HG03108 (cell line): Measurements from ENCODE around the gene CFL2.
"Not testable (repeated sequence)": the region's sequence is repeated elsewhere in the genome, so short reads cannot be mapped to it uniquely, and the experiment has no call there.

Source experiments
- ATAC-seq: cut with Tn5 transposase; IDR thresholded peaks from one replicate; pipeline ENCODE4 v1.9.1; 2021; ENCODE audit warnings: moderate library complexity; ENCODE audit not compliant: unreplicated experiment

The CFL2 gene

GRCh38 chr14:34711796-34712712 lies 2.3 kb downstream of the CFL2 start:
- ATAC-seq = no peak

DNA sequence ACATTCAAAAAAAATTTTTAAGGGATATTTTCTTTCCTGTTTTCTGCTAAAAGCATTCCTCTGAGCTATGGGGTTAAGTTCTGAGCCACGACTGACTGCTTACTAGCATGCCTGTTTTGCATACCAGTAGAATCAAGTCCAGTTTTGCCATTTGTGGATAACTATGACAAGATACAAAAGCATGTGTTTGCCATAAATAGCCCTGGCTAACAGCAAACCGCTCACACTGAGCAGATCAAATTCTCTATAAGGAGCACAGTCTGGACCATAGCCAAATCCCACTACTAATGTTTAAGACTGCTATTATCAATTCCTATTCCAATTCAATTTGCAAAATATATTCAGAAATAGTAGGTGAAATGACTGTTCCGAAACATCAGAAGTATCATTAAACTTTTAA lies 3.2 kb downstream of the CFL2 start:
- ATAC-seq = no peak

GRCh38 chr14:34710744-34711143 lies 3.6 kb downstream of the CFL2 start:
- ATAC-seq = no peak

DNA sequence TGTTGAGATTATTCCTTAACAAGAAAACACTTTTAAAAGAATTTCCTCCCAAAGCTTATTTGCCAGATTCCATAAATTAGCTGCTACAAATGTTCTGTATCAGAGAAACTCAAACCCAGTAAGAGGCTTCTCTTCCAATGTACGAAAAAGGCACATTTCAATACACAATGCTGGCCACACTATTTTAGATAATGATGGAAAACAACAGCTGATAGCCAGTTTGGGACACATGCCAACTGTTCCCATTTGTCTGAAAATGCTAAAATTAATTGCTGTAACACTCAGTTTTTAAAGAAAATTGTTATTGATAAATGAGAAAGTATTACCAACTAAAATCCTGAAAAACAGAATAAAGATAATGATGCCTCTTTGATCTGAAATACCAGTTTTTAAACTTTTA lies 4.4 kb downstream of the CFL2 start:
- ATAC-seq = no peak

GRCh38 chr14:34707722-34708121 lies 6.7 kb downstream of the CFL2 start:
- no peak for ATAC-seq

DNA sequence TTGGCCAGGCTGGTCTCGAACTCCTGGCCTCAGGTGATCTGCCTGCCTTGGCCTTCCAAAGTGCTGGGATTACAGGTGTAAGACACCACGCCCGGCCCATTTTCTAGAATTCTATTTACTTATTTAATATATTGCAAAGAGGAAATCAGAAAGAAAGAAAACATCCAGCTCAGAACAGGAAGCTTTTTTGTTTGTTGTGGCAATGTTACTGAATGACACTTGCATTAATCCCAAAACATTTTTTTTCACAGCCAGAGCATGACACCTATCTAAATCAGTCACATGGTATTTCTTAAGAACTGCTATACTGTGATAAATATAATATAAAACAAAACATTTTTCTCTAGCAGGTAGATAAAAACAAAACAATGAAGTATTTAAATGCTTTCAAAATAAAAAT lies 12.6 kb downstream of the CFL2 start:
- ATAC-seq = no peak

DNA sequence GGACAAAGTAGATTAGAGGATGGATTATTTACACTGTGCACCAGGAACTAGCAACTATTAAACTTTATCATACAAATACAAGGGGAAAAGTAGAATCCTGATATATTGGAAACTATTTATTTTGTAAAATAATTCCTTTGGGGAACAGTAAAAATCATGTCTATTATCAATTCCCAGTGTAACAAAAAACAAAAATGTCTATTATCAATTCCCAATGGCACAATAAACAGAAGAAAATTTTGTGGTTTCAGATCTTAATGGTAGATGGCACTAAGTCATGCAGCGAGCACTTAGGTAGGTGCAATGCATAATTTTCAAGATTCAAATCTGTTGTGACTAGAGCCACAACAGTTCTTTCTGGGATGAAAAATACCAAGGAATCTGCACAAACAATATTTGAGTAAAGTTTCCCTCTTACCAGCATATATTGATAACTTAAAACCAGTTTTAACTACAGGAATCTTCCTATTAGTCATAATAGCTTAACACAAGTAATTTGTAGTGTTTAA lies 13.7 kb downstream of the CFL2 start:
- ATAC-seq = no peak

DNA sequence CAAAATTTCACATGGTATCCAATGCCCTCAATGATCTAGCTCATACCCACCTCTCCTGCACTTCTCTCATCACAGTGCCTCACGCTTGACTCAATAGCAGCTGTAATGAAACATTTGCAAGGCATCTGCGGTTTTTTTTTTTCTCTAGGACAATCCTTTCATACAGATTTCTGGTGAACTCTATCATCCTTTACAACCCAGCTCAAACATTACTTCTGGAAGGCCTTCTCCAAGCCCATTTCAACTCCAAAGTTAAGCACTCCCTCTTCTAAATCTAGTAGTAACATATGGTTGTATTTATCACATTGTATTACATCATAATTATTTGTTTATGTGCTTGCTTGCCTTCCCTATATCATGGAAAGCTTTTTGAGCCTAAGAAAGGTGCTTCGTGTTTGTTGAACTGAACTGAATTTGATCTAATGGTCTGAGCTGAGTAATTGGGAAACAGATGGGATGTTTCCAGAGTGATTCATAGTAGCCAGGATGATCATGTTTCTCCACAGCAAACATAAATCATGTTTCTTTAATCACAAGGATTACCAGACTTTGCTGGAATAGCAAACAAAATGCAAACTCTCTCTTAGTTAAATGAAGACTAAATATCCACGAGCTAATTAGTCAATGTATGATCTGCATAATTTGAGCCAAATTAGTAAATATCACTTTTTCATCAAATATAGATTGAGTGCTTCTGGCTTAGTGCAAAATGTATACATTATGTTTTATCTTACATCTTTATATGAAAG lies 14.3 kb downstream of the CFL2 start:
- no peak for ATAC-seq

GRCh38 chr14:34694216-34694615 lies 20.2 kb downstream of the CFL2 start:
- ATAC-seq = not testable (repeated sequence)

DNA sequence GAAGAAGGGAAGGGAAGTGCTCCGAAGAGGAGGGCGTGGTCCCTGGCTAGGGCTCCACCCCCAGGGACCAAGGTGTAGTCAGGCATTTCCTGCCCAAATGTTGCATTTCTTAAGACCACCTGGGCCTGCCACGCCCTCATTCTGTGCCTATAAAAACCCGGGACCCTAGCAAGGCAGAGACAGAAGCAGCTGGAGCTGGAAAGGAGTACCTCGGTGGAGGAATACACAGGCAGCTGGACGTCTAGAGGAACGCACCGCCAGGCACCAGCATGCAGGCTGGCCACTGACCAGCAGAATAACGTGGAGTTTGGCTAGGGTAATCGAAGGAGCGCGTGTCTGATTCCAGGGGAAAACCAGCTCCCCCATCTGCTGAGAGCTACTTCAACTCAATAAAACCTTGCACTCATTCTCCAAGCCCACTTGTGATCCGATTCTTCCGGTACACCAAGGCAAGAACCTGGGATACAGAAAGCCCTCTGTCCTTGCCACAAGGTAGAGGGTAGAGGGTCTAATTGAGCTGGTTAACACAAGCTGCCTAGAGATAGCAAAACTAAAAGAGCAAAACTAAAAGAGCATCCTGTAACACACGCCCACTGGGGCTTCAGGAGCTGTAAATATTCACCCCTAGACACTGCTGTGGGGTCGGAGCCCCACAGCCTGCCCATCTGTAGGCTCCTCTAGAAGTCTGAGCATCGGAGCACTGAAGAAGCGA lies 21.0 kb downstream of the CFL2 start:
- ATAC-seq = no peak

GRCh38 chr14:34692898-34693227 lies 21.5 kb downstream of the CFL2 start:
- ATAC-seq = no peak

DNA sequence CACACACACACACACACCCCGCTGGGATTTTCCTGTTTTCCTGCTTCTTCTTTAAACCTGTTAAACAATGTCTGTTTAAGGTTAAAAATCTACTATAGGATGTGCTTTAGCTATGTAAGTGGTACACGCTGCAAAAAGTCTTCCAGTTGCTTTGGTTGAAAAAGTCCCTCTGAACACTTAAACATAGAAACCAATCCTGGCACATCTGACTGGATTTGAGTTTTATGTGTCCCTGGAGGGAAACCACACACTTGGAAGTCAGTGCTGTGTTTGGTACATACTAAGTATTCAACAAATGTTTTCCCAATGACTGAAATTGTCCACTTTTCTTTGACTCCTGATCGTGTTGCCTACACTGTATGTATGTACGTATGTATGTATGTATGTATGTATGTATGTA lies 22.0 kb downstream of the CFL2 start:
- ATAC-seq = no peak

- ATAC-seq = no peak
Measured at GRCh38 chr14:34691206-34691605, 23.2 kb downstream of the CFL2 start.

DNA sequence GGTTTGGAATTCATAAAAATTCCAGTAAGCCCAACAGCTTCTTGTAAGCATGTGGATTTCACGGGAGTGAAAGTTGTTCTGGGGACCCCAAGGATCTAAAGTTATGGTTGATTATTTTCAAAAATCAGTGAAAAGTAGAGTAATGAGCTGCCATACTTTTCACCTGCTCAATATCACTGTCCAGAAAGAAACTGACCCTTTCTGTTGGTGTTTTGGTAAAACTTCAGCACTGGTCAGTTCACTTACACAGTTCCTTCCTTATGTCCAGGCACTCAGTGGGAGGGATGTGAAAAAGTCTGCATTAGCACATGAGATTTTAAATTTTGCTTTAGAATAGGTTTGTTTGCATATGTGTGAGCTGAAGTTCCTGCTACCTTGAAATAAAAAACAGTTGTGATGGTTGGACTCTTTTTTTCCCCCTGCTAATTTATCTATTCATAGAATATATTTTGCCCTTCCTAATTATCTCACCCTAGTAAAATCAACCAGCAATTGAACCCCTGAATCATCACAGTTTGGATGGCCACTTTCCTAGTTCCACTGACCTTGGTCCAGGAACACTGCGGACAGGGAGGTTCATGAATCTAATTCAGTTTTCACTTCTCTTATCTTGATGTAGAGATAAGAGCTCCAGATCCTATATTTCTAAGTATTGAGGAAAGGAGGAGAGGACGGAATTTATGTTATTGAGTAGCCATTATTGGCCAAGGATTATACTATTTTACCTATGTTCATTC lies 25.8 kb downstream of the CFL2 start:
- ATAC-seq = no peak

DNA sequence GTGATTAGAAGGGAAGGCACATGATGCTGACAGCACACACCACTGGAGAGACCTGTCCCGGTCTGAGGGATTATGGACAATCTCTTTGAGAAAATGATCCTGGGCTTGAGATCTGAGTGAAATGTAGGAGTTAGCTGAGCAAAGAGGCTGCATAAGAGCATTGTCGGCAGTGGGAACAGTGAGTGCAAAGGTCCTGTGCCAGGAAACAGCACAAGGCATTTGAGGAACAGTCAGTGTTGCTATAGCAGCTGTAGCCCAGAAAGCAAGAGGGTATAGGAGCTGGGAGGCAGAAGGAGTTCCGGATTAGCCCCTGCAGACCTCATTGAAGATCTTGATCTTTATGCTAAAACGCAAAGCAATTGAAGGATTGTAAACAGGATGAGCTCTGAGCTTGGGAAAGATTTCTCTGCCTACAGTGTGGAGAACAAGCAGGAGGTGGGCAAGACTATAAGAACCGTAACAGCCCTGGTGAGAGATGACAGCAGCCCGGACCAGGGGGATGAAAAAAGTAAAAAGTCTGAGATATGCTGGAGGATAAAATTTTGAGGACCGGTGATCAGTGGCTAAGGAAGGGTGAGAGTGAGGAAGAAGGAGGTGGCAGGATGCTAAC lies 28.5 kb downstream of the CFL2 start:
- no peak for ATAC-seq

DNA sequence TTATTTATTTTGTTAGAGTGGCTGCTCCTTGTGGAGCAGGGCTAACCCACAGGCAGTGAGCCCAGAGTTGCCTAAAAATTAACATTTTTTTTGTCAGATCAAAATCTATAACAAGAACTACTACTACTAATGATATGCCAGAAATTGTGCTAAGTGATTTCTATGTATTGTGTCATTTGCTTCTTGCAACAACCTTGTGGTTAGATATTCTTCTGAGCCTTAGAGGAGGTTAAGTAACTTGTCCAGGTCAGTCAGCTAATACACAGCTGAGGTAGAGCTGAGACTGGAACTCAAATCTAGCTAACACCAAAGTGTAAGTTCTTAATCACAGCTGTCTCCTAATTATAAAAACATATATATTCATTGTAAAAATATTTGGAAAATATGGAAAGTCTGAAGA lies 29.8 kb downstream of the CFL2 start:
- ATAC-seq = no peak

- ATAC-seq = no peak
Measured at GRCh38 chr14:34682787-34683321, 31.5 kb downstream of the CFL2 start.

GRCh38 chr14:34680806-34681479 lies 33.5 kb downstream of the CFL2 start:
- no peak for ATAC-seq

DNA sequence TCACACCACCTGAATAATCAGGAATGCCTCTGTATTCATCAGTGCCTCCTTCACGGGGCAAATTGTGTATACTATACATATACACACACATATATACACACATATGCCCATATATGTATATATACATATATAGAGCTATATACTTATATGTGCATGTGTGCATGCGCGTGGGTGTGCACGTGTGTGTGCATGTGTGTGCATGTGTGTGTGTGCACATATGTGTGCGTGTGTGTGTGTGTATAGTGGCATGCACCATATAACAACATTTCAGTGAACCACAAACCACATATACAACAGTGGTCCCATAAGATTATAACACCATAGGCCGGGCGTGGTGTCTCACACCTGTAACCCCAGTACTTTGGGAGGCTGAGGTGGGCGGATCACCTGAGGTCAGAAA lies 35.7 kb downstream of the CFL2 start:
- ATAC-seq = no peak

- no peak for ATAC-seq
Measured at GRCh38 chr14:34678306-34678705, 36.1 kb downstream of the CFL2 start.
